GM18502 (cell line): Measurements from ENCODE around the gene PTMA.
A peak's percentile ranks its signal among the peaks of the same experiment; 100 is the strongest.
"Not testable (repeated sequence)": the region's sequence is repeated elsewhere in the genome, so short reads cannot be mapped to it uniquely, and the experiment has no call there.

Experiments used
- ATAC-seq: cut with Tn5 transposase; IDR thresholded peaks from one replicate; pipeline ENCODE4 v1.9.1; 2021; ENCODE audit warnings: mild to moderate bottlenecking; ENCODE audit not compliant: unreplicated experiment, poor library complexity

Gene PTMA, protein sequence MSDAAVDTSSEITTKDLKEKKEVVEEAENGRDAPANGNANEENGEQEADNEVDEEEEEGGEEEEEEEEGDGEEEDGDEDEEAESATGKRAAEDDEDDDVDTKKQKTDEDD

DNA sequence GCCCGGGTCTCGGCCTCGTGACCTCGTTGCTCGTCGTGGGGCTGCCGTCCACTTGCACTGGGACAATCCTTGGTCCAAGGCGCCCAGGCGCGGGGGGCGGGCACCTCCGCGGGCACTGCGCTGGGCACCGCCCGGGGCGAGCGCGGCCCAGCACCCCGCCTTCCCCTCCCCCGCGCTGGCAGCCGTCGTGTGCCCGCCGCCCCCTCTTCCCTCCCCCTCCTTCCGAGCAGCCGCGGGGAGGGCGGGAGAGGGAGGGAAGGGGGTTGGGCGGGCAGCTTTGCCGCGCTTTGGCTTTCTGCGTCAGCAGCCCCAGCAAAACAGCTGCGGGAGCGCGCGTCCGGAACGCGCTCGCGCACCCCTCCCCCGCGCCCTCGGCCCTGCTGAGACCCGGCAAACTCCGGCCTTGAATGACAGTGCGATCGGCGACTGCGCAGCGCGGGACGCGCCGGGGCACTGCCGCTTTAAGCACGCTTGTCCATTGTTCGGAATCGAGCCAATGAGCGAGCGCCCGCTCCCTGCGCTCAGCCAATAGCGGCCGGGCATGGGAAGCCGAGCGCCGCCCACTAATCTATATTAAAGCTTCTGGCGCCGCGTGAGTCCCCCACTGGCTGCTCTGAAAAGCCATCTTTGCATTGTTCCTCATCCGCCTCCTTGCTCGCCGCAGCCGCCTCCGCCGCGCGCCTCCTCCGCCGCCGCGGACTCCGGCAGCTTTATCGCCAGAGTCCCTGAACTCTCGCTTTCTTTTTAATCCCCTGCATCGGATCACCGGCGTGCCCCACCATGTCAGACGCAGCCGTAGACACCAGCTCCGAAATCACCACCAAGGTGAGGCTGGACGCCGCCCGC, at the start of gene PTMA:
Gene PTMA, plus strand, starts transcription at position 599 of the 846 bp plus-strand sequence. Its CDS starts 182 bp downstream, at position 781.
- ATAC-seq, result peak; percentile 63

DNA sequence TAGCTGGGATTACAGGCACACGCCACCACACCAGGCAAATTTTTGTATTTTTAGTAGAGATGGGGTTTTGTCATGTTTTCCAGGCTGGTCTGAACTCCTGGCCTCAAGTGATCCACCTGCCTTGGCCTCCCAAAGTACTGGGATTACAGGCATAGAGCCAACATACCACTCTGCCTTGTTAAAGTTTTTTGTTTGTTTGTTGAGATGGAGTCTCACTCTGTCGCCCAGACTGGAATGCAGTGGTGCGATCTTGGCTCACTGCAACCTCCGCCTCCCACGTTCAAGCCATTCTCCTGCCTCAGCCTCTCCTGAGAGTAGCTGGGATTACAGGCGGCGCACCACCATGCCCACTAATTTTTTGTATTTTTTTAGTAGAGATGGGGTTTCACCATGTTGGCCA, 48.3 kb upstream of the PTMA start:
- ATAC-seq, result not testable (repeated sequence)

DNA sequence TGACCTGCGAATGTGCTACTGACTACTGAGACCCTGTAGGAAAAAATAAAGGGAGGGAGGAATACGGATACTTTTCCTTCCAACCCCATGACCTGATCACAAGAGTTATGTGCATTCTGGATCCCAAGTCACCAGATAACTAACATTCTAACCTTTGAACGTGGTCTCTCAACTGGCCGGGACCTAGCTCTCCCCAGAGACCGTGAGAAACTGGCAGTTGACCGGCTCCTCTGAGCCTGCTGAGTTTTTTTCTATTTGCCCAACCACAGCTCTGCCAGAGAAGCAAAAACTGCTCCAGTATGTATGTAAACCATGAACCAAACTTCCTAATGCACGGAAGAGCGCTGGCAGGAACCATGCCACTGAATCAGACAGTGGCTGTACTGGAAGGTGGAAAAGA, 47.5 kb upstream of the PTMA start:
- ATAC-seq, result no peak

DNA sequence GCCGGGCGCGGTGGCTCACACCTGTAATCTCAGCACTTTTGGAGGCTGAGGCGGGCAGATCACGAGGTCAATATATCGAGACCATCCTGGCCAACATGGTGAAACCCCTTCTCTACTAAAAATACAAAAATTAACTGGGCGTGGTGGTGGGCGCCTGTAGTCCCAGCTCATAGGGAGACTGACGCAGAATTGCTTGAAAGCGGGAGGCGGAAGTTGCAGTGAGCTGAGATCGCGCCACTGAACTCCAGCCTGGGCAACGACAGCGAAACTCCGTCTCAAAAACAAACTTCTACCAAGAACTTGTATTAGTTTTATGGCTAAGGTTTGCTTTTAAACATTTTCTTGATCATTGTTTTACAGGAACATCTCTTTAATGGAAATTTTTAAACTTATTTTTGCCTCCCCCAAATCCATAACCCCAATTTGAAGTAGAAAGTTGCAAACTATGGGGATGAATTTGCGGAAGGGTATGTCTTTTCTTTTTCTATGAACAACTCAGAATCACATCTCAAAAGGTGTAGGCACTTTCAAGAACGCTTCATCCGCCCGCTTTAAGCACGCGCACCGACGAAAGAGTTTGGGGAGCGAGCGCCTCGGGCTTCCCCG, 46.8 kb upstream of the PTMA start:
- ATAC-seq, result no peak

DNA sequence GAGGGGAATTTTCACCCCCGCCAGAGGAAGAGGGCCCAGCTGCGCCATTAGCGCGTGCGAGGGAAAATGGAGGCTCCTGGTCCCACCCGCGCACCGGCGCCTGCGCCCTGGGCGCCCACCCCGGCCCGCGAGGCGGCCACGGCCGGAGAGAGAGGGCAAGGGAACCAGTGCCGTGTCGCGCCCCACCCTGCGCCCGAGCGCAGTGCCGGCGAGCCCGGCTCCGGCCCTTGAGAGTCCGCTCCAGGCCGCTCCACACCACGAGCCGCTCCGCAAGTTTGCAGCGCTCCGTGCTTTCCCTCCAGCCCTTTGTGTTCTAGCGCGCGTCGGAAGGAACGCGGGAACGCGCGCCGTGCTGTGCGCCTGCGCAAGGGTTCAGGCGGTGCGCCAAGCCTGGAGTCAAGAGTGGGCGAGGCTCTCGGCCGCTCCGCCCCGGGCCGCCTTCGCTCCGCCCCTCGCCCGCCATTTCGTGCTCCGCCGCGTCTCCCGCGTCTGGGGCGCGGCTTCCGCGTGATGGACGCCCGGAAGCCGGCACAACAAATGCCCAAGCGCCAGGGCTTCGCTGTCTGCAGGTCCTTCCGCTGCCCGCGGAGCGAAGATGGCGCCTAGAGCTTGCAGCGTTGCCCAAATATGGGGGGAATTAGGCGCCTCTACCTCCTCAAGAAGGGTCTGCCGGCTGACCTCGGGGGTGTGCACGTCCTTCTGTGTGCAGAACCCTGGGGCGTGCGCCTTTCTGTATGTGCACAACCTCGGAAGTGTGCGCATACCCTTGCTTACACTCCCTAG, 46.1 kb upstream of the PTMA start:
- ATAC-seq, result peak; percentile 64

DNA sequence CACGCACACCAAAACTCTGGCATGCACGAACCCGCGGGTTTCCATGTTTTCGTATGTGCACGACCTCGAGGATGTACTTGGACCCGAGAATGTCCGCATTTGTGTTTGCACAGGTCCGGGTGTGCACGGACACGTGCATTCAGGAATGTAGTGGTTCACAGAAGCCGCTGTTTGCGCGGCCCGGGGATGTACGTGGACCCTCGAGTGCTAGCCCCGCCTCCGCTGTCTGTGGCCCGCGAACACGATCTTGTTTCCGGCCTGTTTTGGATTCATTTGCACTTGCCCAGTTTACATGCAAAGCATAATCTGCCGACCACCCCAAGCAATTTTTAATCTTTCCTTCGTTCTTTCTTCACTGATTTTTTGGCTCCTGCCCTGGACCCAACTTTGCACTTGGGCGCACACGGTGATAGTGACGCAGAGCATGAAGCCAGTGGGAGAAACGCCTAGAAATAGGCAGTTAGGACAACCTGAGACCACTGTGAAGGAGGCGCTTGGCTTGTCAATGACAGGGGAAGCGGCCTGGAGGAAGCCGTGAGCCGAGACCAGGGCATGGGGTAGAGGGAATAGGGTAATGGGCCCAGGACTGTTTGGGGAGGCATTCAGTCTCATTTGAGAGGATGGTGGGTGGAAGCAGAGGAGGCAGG, 45.4 kb upstream of the PTMA start:
- ATAC-seq, result no peak

DNA sequence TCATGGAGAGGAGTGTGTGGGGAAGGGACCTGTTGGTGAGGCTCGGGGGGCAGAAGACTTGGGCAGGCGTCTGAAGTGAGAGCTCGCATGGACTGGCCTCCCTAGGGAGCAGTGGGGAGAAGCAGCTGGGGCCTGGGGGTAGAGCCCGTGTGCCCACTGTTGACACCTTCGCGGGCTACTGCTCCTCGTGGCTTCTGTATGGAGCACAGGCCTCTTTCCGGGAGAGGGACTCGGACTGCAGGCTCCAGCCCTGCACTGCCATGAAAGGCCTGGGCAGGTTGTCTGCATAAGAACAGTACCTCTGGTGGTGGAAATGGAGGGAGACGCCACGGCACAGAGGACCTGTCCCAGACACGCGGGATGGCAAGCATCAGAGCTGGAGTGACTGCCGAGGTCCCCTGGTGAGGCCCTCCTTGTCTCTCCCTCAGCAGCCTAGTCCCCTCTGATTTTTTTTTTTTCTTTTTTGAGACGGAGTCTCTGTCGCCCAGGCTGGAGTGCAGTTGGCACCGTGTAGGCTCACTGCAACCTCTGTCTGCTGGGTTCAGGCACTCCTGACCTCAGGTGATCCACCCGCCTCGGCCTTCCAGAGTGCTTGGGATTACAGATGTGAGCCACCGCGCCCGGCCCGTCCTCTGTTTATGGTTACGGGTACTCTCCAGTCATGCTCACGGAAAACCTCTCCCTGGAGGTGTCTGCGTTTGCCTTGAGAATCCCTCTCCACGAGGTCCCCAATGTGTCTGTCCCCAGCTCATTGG, 44.7 kb upstream of the PTMA start:
- ATAC-seq, result no peak

DNA sequence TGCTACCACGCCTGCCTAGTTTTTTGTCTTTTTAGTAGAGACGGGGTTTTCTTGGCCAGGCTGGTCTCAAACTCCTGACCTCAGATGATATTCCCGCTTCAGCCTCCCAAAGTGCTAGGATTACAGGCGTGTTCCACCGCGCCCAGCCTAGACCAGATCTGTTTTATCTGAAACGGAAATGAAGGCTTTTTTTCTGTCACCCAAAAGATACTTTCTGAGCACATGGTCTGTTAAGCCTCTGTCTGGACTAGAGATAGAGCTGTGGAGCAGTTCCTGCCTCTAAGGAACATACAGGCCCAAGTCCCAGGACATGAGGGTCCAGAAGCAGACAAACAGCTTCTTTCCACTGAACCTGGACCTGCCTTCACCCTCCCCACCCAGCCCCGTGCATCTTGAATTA, 43.6 kb upstream of the PTMA start:
- no peak for ATAC-seq

DNA sequence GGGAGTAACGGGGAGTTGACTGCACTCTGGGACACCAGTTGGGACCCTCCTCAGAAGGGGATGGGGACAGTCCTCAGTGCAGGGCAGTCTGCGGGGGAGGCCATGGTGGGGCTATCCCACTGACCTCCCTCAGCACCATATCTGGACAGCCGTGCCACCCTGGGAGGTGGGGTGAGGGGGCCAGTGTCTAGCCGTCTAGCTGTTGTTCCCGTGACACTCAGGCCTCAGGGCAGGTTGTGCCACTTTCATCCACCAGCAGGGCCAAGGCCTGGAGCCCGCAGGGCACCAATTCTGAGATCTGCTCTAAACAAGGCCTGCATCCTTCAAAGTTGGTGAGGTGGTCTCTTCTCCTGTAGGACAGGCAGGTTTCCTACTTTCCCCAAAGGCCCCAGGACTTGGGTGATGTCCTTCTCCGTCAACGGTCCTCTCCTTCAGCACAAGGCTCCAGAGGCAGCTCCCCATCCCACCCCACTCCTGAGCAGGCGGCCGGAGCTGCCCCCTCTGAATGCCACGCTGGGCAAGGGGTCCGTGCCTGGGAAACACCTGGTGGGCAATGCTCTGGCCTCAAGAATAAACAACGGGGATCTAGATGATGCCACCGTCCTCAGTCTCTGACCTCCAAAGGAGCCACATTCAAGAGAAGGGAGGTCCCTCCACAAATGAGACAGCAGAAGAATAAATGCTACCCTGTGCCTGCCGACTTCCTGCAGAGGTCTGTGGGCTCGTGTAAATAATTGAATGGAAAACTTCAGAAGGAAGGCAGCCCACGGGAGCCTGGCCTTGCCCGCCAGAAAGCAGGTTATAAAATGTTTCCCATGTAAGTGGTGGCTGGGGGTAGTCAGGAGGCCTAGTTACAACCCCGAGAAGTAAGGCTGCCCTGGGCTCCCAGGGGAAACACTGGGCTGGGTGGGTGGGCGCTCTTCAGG, 42.8 kb upstream of the PTMA start:
- ATAC-seq, result no peak

DNA sequence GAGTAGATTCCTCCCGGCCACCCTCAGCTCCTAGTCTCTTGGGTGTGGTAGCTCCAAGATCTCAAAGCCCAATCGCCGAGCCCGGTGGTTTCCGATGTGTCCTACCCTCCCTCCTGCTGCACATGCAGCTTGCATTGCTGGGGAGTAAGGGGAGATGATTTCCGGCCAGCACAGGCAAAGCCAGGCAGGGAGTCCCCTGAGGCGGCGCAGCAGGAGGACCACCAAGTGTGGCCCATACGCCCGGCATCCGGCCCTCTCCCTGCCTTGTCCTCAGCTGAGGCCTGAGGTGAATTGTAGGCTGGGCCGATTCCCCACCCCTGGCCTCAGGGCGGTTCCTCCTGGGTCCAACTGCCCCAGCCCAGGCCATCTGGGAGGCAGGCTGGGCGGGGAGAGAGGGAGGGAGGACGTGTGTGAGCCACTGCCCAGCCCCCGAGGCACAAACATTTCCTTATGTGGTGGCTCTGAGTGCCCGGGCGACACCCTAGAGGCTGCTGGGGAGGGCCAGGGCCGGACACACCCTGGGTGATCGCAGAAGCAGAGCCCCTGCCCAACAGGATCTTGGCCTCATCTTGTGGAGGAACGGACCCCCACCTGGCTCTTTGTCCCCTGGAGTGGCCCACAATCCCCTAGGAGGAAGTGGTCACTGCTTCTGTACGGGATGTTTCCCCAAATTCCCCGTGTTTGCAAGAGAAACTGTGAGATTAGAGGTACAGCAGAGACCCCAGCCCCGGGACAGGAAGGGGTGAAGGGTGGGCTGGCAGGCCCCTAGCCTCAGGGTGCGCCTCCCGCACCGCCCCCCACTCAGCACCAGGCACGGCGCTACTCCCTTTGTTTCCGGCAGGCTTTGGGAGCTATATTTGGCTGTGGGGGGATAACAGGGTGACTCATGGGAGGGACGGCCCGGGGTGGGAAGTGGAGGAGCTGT, 41.9 kb upstream of the PTMA start:
- peak; percentile 44 for ATAC-seq

DNA sequence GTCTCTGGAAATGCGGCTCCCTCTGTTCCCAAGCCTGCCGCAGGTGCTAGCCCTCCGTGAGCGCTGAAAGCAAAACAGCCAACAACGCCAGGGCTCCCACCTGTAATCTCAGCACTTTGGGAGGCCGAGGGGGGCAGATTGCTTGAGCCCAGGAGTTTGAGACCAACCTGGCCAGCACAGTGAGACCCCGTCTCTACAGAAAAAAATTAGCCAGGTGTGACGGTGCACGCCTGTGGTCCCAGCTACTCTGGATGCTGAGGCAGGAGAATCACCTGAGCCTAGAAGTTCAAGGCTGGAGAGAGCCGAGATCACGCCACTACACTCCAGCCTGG, 41.3 kb upstream of the PTMA start:
- ATAC-seq, result no peak

DNA sequence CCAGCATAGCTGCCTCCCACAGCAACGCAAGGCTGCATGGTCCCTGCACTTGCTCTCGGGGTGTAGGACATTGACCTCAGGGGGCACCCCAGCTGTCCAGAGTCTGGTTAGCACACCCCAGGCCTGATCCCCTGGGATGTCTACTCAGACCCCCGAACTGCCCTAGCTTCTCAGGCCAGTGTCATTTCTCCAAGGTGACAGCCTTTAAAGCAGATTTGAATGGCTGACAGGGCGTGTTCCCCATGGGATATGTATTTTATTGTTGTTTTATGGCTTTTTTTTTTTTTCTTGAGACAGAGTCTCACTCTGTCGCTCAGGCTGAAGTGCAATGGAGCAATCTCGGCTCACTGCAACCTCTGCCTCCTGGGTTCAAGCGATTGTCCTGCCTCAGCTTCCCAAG, 40.8 kb upstream of the PTMA start:
- ATAC-seq, result no peak

DNA sequence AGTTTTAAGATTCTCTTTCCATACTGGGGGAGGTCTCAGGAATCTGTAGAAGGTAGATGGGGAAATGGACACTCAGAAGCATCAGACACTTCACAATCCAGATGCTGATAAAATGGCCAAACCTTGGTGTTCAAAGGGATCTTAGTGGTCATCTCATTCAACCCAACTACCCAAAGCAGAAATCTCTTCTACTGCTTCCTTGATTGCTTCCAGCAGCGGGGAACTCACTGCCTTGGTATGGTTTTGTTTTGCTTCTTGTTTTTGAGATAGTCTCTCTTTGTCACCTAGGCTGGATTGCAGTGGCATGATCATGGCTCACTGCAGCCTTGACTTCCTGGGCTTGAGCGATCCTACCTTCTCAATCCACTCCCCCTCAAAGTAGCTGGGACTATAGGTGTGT, 39.3 kb upstream of the PTMA start:
- no peak for ATAC-seq

DNA sequence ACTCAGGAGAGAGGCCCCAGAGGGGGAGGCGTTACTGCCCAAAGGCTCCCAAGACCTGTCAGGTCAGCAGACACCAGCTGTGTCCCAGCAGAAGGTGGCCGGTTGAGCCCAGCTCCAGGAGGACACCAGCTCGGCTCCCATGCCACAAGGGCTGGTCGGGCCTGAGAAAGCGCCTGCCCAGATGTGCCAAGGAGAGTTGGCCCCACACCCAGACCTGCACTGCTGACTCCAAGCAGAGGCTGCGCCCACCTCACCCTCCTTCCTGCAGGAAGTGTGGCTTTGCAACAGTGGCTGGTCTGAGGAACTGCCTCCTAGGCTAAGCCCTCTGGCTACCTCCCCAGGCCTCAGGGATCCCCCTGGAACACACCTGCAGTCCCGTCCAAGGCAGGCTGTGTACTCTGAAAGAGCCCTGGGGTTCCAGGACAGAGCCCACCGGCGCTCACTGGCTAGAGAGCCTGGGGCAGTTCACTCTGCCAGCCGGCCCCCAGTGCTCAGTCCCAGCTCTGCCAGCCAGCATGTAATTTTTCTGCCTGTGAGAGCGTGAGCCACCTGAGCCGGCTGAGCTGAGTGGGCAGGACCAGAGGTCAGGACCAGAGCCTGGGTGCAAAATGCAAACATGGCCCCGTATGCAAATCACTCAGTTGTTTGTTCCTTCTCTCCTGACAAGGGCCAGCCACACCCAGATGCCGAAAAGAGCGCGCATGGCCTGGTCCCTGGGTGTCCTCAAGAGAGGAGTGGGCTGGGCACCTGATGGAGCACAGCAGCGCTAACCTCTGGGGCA, 36.9 kb upstream of the PTMA start:
- ATAC-seq, result peak; percentile 43

DNA sequence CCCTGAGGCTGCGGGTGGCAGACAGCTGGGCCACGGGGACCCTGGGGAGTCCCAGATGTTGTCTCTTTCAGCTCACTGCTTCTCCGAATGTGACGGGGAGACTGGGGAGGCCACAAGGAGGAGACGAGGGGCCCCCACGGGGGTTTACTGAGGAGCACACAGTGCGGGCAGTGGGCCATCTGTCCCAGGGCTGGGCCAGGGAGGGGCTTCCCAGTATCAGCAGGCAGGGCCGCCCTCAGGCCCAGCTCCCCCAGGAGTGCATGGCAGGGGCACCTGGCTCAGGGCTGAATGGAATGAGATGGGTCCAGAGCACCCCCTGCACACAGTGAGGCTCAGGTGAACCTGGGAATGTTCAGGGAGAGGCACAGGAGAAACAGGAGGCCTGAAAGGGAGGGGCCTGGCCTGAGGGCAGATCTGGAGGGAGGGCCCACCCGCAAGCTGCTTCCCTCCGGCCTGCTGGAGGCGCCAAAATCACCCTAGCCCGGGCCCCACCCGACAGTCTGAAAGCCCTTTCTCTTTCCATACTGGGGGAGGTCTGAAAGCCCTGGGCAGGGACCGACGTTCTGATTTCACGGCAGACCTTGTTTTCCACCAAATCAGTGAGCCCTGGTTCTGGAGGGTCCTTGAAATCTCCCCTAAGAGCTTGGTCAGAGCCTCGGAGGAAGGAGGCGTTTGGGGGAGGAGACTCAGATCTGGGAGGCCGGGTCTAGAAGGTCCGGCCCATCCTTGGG, 35.5 kb upstream of the PTMA start:
- ATAC-seq, result peak; percentile 54

DNA sequence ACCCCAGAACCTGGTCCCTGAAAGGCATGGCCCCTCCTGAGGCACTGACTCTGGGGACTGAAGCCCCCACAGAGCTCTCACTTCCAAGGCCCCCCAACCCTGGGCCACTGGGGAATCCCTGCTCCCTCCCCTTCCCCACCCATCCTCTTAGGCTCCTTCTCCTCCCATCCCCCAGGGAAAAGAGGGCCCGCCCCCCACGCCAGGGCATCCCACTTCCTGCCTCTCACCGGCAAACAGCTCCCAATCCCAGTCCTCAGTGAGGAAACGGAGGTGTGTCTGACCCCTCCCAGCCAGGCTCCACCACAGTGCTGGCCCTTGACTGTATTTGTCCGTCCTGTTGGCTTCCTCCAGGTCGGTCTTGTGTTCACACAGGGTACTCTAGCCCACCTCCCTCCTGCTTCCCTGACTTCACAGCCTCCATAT, 35.0 kb upstream of the PTMA start:
- ATAC-seq, result no peak
